Ascending aorta (tissue), 2 donors: ENCODE data around the gene PGA5. TPM values are rescaled to one million over a fixed set of nuclear protein-coding genes. Genes with fewer than 3 reads are reported as not detected.
A peak's percentile ranks its signal among the peaks of the same experiment; 100 is the strongest.
"Not testable (repeated sequence)": the region's sequence is repeated elsewhere in the genome, so short reads cannot be mapped to it uniquely, and the experiment has no call there.

Experiments used
- DNase-seq, 2 donors: peaks; one replicate each; pipeline ENCODE4 v3.0.0-alpha.2; 2019; ENCODE audit warnings: low spot score in 2 of 2
- H3K27ac ChIP-seq, 2 donors: fragments of 200-600 bp; sonication (generic); one replicate each; pipeline ENCODE4 v1.5.1; 2016 to 2017; ENCODE audit warnings: mild to moderate bottlenecking in 1 of 2
- H3K27me3 ChIP-seq: fragments of 200-600 bp; sonication (generic); one replicate; pipeline ENCODE4 v1.5.1; 2017
- H3K36me3 ChIP-seq, 2 donors: fragments of 200-600 bp; sonication (generic); one replicate each; pipeline ENCODE4 v1.5.1; 2016
- H3K4me1 ChIP-seq, 2 donors: fragments of 200-600 bp; sonication (generic); one replicate each; pipeline ENCODE4 v1.5.1; 2016 to 2017; ENCODE audit warnings: mild to moderate bottlenecking in 1 of 2
- H3K4me3 ChIP-seq, 2 donors: fragments of 200-600 bp; sonication (generic); one replicate each; pipeline ENCODE4 v1.5.1; 2016 to 2017; ENCODE audit warnings: mild to moderate bottlenecking in 1 of 2
- H3K9me3 ChIP-seq, 2 donors: fragments of 200-600 bp; sonication (generic); one replicate each; pipeline ENCODE4 v1.5.1; 2016
- intact Hi-C: fragments of 100-400 bp; cut with DNase I; formaldehyde crosslinking; loops from one replicate; pipeline ENCODE4 v1.15.1; 2023
- total RNA-seq: library from RNA; depleted of rRNA; stranded (reverse); fragments of >200 nt; gene quantifications from one replicate; pipeline ENCODE4 v1.1.0, GENCODE V29; 2016

The PGA5 gene
- total RNA-seq, 1 donor from 2014 or later = 2.0 TPM

DNA sequence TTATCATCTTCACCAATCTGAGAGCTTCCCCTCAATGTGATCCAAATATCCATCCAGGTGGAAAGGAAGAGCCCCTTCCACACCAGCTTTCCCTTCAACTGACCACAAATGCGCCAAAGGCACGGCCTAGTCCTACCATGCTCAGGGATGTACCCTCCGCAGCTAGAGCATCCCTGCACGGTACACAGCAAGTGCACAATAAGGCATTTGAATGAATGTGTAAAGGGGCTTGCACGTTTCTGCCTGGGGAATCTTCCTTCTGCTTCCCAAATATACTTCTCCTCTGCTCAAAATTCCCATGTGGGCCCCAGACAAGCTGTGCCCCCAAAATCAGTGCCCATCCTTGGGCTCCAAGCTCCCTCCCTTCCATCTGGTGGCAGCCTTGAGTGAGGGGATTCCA, 22.0 kb upstream of the PGA5 start:
- H3K27me3 ChIP-seq, intact Hi-C loops, H3K36me3 ChIP-seq, H3K4me1 ChIP-seq, H3K4me3 ChIP-seq, H3K9me3 ChIP-seq, H3K27ac ChIP-seq: not testable (repeated sequence)
- peak in 1 of 2 donors; percentile 16 for DNase-seq

DNA sequence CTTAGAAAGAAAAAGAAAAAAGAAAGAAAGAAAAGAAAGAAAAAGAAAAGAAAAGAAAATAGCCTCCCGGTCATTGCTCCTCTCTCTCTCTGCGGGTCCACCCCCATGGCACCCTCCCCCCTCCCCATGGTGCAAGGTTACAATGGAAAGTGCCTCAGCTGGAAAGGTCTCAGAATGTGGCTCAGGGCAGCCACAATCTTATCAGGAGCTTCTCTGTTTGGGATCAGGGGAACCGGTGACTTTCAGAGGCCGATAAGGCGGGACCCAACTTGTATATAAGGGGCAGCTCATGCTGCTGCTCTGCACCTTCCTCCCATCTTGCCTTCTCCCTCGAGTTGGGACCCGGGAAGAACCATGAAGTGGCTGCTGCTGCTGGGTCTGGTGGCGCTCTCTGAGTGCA, 18.9 kb upstream of the PGA5 start, which contains the start of gene PGA4:
Gene PGA4 (plus strand): TSS at position 301 of the 400 bp plus-strand sequence. CDS start 54 bp downstream, at position 355.
- DNase-seq, H3K27me3 ChIP-seq, H3K4me1 ChIP-seq, H3K9me3 ChIP-seq, H3K27ac ChIP-seq, H3K4me3 ChIP-seq, H3K36me3 ChIP-seq, intact Hi-C loops: not testable (repeated sequence)

DNA sequence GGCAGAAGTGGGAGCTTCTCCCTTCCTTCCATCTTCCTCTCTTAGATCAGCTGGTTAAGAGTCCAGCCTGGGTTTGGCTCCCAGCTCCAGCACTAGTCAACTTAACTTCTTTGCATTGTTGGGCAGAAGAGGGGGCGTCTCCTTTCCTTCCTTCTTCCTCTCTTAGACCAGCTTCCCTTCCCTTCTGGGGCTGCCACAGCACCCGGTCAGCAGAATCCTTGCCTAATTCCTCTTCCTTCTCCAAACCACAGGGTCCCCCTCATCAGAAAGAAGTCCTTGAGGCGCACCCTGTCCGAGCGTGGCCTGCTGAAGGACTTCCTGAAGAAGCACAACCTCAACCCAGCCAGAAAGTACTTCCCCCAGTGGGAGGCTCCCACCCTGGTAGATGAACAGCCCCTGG, 18.3 kb upstream of the PGA5 start:
- intact Hi-C loops = not testable (repeated sequence)

DNA sequence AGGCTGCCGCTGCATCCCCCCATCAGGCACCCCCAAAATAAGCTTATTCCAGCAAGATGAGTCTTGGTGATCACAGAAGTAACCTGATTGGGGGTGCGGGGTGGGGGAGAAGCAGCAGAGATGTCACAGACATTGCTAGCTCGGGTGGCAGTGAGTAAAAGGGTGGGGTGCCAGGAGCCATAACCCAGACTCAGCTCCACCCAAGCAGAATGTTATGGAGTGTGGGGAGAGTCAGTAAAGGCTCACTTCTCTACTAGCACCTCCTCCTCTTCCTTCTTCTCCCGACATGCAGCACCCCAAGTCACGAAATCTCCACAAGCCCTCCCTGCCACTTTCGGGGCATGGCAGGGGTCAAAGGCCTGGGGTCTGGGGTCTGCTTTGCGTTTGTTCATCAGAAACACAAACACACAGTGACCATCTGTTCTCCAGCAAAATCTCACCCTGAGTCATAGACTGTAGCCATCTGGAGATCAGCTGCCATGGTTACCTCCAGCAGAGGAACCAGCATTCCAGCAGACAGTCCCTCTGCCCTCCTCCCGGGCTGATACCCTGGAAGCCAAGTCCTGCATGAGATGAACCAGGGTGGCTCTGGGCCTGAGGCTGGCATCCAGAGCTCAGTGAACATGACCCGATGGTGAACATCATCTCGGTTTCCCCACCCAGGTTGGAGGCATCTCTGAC, 14.4 kb upstream of the PGA5 start:
- H3K4me3 ChIP-seq, DNase-seq, intact Hi-C loops, H3K9me3 ChIP-seq, H3K4me1 ChIP-seq, H3K27me3 ChIP-seq, H3K36me3 ChIP-seq, H3K27ac ChIP-seq: not testable (repeated sequence)

More for the DNA sequence above, 18.3 kb upstream of the PGA5 start:
- H3K9me3 ChIP-seq, DNase-seq, H3K36me3 ChIP-seq, H3K4me3 ChIP-seq, H3K27ac ChIP-seq, H3K27me3 ChIP-seq, H3K4me1 ChIP-seq: not testable (repeated sequence)

DNA sequence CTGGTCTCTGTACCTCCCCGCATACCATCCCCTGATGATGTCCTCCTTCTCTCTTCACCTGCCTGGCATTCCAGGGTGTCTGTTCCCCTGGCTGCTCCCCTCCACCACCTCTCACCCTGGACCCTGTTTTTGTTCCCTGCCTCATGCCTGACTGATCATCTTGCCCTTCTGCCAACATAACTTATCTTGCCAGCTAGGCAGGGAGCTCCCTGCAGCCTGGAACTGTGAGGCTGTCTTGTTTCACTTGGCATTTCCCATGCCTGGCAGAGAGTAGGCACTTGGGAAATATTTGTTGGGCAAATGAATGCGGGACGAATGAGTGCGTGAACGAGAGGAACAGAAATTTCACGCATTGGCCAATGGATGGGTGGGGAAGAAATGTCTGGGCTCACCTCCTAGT, 11.5 kb upstream of the PGA5 start:
- H3K36me3 ChIP-seq, H3K4me1 ChIP-seq, H3K4me3 ChIP-seq, DNase-seq, H3K27ac ChIP-seq, H3K9me3 ChIP-seq, H3K27me3 ChIP-seq, intact Hi-C loops: not testable (repeated sequence)

DNA sequence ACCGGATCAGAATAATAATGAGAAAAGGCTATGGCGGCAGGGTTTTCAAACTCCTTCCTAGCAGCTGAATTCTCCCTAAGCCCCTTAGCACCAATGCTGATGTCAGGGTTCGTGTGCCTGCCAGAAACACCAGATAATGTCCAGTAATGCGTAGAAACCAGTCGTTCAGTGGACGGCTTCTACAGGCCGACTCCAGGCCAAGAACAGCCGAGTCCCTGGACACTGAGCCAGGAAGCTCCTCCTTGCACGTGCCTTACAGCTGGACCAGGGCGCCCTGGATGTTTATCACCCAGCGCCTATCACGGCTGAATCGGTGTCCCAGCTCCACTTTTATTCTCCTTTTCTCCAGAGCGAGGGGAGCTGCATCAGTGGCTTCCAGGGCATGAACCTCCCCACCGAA, 9.9 kb upstream of the PGA5 start:
- H3K9me3 ChIP-seq, H3K27ac ChIP-seq, intact Hi-C loops, DNase-seq, H3K36me3 ChIP-seq, H3K27me3 ChIP-seq, H3K4me3 ChIP-seq, H3K4me1 ChIP-seq: not testable (repeated sequence)

DNA sequence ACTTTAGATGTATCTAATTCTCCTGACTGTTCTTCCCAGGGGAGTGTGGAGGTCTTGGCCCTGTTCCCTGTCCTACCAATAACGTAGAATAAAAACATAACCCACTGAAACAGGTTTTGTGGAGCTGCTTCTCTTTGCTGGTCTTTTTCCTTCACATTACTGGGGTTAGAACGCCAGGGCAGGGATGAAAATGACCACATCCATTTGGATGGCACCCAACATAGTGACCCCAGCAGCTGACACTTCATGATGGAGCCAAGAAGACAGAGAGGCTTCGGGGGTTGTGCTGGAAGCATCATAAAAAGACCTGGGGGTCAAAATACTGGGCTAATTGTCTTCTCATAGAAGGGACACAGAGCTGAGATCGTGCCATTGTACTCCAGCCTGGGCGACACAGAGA, 9.4 kb upstream of the PGA5 start:
- H3K27me3 ChIP-seq, H3K9me3 ChIP-seq, H3K36me3 ChIP-seq, H3K4me3 ChIP-seq, DNase-seq, H3K4me1 ChIP-seq, H3K27ac ChIP-seq, intact Hi-C loops: not testable (repeated sequence)

DNA sequence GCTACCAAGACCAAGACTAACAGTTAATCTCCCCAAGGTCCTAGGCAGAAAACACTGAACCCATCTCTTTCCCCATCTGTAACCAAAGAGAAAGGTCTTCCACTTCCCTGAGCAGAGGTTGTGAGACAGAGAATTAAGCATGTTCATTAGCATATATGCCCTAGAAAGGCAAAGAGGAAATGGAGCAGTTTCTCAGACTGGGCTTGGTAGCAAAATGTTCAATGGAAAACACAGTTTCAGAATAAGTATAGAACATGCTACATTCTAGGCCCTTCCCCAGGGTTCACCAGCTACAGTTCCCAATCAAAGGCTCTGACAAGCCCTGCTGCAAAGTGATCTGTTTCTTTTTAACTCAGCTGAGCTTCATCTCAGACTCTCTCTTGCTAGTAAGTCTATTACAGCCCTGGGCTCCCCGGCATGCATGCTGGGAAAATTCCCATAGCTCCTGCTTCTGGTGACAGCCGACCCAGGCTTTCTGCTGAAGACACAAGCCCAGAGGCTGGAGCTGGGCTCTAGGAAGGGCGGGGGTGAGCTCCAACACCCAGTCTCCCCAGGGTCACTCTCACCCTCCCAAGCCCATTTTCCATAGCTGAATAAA, 8.3 kb upstream of the PGA5 start:
- H3K27me3 ChIP-seq, H3K4me3 ChIP-seq, H3K27ac ChIP-seq, H3K36me3 ChIP-seq, DNase-seq, H3K9me3 ChIP-seq, H3K4me1 ChIP-seq, intact Hi-C loops: not testable (repeated sequence)

DNA sequence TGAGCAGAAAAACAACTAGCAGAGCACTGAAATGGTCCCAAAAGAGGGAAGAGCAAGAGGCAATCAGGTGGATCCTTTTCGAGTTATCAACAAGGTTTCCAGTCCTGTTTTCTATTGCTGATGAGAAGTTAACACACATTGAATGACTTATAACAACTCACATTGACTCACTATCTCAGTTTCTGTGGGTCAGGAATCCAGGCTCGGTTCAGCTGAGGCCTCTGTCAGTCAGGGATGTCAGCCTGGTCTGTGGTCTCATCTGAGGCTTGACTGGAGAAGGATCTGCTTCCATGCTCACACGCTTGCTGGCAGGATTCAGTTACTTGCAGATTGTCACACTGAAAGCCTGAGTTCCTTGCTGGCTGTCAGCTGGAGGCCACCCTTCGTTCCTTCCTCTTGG, 3.8 kb upstream of the PGA5 start:
- H3K9me3 ChIP-seq, H3K27me3 ChIP-seq, DNase-seq, H3K4me3 ChIP-seq, H3K36me3 ChIP-seq, intact Hi-C loops, H3K4me1 ChIP-seq, H3K27ac ChIP-seq: not testable (repeated sequence)

DNA sequence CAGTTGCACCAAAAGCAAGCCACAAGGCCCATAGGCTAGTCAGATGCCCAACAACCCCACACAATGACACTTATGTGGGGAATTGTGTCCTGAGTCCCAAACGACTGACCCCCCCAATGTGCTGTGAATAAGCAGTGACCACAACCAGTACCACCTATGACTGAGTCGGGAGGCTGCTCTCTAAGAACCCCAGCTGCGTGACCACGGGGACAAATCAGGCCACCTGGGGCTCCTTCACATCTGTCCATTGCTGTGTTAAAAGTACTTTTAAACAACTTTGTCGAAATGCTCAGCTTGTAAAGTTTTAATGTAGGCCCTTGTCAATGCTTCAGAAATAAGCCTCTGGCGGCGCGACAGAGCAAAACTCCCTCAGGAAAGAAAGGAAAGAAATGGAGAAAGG, 687 bp upstream of the PGA5 start:
- H3K27ac ChIP-seq, H3K4me3 ChIP-seq, H3K9me3 ChIP-seq, intact Hi-C loops, H3K27me3 ChIP-seq, H3K36me3 ChIP-seq, DNase-seq, H3K4me1 ChIP-seq: not testable (repeated sequence)

DNA sequence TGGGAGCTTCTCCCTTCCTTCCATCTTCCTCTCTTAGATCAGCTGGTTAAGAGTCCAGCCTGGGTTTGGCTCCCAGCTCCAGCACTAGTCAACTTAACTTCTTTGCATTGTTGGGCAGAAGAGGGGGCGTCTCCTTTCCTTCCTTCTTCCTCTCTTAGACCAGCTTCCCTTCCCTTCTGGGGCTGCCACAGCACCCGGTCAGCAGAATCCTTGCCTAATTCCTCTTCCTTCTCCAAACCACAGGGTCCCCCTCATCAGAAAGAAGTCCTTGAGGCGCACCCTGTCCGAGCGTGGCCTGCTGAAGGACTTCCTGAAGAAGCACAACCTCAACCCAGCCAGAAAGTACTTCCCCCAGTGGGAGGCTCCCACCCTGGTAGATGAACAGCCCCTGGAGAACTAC, 551 bp downstream of the PGA5 start:
- intact Hi-C loops, H3K27ac ChIP-seq, H3K36me3 ChIP-seq, DNase-seq, H3K27me3 ChIP-seq, H3K4me3 ChIP-seq, H3K4me1 ChIP-seq, H3K9me3 ChIP-seq: not testable (repeated sequence)

DNA sequence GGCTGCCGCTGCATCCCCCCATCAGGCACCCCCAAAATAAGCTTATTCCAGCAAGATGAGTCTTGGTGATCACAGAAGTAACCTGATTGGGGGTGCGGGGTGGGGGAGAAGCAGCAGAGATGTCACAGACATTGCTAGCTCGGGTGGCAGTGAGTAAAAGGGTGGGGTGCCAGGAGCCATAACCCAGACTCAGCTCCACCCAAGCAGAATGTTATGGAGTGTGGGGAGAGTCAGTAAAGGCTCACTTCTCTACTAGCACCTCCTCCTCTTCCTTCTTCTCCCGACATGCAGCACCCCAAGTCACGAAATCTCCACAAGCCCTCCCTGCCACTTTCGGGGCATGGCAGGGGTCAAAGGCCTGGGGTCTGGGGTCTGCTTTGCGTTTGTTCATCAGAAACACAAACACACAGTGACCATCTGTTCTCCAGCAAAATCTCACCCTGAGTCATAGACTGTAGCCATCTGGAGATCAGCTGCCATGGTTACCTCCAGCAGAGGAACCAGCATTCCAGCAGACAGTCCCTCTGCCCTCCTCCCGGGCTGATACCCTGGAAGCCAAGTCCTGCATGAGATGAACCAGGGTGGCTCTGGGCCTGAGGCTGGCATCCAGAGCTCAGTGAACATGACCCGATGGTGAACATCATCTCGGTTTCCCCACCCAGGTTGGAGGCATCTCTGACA, 4.4 kb downstream of the PGA5 start:
- intact Hi-C loops, H3K4me1 ChIP-seq, H3K27ac ChIP-seq, H3K27me3 ChIP-seq, H3K9me3 ChIP-seq, DNase-seq, H3K4me3 ChIP-seq, H3K36me3 ChIP-seq: not testable (repeated sequence)

DNA sequence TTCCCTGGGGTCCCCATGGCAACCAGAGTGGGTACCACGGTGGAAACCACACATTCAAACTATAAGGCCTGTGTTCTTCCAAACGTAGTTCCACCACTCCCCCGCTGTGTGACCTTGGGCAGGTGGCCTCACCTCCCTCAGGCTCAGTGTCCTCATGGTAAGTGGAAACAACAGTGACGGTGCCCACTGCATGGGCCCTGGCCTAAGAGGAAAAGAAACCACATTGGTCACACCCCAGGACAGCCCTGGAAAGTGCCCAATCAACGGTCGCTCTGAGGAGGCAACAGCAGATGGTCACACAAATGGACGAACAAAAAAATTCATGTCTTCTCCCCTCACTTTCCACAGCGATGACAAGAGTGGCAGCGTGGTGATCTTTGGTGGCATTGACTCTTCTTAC, 7.1 kb downstream of the PGA5 start:
- not testable (repeated sequence) for H3K36me3 ChIP-seq, DNase-seq

DNA sequence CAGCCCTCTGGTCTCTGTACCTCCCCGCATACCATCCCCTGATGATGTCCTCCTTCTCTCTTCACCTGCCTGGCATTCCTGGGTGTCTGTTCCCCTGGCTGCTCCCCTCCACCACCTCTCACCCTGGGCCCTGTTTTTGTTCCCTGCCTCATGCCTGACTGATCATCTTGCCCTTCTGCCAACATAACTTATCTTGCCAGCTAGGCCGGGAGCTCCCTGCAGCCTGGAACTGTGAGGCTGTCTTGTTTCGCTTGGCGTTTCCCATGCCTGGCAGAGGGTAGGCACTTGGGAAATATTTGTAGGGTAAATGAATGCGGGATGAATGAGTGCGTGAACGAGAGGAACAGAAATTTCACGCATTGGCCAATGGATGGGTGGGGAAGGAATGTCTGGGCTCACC, 8.2 kb downstream of the PGA5 start:
- H3K27ac ChIP-seq, H3K9me3 ChIP-seq, H3K36me3 ChIP-seq, H3K27me3 ChIP-seq, H3K4me3 ChIP-seq, H3K4me1 ChIP-seq, DNase-seq, intact Hi-C loops: not testable (repeated sequence)

More for the DNA sequence above, 7.1 kb downstream of the PGA5 start:
- H3K27me3 ChIP-seq, H3K27ac ChIP-seq, intact Hi-C loops, H3K9me3 ChIP-seq, H3K4me3 ChIP-seq, H3K4me1 ChIP-seq: not testable (repeated sequence)
